HG03066 (cell line): ENCODE results near the gene IFNA10.
"Not testable (repeated sequence)": the region's sequence is repeated elsewhere in the genome, so short reads cannot be mapped to it uniquely, and the experiment has no call there.

Source experiments
- ATAC-seq: cut with Tn5 transposase; IDR thresholded peaks from one replicate; pipeline ENCODE4 v1.9.1; 2021; ENCODE audit warnings: low read depth; ENCODE audit not compliant: unreplicated experiment

IFNA10 gene

DNA sequence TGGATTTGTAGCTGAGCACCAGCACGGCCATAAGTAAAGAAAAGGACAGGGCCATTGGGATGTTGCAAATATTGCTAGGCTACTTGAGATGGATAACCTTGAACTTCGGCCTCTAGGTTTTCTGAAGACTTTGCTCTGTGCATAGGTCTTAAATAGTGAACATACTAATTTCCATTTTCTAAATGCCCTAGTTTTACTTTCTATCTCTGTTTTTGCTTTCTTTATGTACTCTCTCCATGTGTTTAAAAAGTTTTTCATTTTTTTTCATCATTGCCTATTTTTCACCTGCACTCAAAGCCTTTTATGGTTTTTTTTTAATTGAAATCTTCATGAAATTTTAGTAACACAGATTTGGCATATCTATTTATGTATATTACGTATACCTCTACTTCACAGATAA, at the start of gene IFNA10:
TSS of gene IFNA10 (minus strand) at position 101 of the 400 bp plus-strand sequence. CDS start at position 55, 46 bp downstream.
- not testable (repeated sequence) for ATAC-seq

DNA sequence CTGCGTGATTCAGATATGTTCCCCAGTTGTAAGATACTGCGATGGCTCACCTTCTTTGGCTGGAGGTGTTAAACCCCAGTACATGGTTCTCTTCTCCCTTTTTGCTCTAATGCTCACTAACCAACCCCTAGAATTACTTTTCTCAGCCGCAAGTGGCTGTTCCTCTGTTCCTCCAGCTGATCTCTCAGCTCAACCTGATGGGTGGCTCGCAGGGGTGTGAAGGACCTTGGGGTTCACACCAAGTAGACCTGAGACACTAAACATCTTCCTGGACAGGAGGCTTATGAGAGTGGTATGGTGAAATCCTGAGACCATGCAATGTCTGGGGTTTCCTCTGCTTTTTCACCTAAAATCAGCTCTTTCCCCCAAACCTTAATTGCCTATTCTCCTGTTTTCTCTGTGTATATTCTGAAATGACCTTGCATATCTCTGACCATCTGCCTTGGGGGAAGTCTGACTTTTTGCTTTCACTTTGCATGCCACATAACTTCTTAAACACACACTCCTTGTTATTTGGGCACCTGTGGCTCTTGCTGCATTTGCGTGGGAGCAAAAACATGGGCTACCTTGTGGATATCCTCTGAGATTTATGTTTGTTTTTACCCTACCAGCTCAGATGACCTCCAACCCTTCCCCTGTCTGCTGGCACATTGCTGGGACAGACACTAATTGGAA, 48.7 kb upstream of the IFNA10 start:
- ATAC-seq: no peak

DNA sequence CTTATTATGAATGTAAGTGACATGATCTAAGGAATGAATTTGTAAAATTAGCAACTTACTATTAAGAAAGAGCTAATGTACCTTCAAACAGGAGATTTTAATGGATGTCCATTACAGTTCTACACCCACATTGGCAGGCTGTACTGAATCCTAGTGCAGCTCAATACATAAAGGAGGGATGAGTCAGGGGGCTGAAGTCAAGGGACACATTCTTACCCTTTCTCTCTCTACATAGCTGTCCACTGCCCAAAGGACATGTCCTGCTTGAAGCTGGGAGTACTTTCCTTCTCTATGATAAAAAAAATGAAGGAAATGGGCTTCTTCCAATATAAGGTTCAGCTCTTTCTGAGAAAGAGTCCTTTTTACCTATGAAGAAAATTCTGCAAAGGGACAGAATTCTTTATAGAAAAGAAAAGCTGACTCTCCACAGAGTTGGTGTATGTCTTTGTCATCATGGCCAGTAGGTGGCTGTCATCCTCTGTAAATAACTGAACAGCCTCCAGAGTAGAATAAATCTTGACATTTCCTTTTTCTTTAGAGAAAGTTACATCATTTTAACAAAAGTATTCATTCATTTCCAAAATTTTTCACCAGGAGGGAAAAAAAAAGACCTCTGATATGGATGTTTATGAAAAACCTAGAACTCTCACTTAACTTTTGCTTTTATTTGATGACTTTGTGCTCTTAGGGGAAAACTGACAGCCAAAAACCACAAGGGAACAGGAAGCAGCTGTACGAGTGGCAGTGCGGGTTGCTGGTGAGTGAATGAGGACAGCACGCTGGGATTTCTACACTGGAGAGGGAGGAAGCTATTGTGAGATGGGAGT, 46.0 kb upstream of the IFNA10 start:
- peak; percentile 61 for ATAC-seq

DNA sequence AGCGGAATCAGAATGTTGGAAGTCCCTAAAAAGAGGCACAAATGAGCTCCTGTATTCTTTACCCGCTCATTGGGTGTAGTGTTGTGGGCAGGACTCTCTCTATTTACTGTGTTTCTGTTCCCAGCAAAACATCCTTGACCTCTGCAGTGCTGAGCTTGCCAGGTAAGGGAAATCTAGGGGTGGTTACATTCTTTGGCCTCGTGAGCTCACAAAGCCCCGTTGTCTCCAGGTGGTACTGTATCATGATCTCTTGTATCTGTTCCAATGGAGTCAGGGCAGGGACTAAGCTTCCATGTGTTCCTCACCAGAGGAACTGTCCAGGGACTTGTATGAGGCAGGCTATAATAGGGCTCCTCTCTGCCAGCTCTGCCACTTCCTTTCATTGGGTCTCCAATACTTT, 44.7 kb upstream of the IFNA10 start:
- ATAC-seq: no peak

DNA sequence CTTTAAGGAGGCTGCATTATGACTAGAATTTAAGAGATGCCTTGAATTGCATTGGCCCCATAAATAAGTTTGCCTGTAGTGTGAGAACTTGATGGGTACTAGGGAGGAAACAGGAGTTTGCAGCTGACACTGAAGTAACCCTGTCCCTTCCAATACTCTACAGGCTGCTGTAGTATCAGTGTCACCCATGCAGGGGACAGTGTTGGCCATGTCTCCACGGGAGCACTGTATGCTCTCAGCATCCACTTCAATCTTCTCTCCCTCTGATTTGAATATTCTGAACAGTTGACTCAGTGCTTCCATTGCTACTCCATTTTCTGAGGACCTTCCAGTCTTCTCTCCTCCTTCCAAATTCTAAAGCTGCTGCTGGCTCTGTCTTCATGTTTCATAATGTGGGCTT, 44.2 kb upstream of the IFNA10 start:
- no peak for ATAC-seq

DNA sequence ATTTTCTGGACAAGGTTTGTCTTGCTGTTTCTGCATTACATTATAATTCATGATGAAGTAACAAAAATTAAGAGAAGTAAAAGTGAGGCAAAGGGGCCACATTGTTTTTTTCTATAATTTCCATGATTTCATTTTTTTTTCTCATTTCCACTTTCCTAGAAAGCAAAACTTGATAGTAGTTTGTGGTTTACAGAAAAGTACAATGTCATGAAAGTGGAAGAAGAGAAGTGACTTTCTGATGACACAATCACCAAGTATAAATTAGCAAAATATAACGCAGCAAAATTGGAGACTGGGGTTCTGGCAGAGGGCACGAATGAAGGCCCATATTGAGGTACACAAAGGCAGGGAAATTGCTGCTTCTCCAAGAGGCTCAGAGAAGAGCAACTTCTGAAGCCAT, 37.9 kb upstream of the IFNA10 start:
- ATAC-seq: no peak

DNA sequence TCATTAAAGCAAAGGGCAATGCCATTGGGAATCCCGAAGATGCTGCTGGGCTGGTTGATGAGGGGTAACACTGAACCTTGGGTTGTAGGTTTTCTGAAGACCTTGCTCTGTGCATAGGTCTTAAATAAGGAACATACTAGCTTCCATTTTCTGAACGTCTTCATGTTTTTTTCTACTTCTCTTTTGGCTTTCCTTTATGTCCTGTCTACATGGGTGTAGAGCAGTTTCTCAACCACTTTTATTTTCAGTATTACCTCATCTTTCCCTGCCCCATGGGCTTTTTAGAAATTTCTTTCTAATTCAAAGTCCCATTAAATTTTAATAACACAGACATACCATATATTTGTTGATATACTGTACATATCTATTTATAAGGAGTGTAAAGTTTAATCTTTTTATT, 33.0 kb upstream of the IFNA10 start, which contains the start of gene IFNA14:
TSS of gene IFNA14 (minus strand) at position 95 of the 400 bp plus-strand sequence. CDS start at position 25, 70 bp downstream.
- no peak for ATAC-seq

DNA sequence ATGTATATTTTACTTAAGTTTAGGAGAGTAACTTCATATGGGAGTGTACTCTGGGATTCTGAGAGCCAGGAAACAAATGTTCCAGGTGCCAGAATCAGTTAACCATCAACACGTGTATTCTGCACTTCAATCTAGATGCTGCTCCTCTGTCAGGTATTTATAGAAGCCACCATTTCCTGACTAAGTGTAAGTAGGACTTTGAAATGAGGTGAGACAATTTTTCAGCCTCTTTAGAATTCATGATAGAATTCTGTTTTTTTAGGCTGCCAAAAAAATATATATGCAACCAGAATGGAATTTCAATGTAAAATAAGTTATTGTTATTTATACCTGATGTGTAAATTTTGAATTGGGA, 29.4 kb upstream of the IFNA10 start:
- not testable (repeated sequence) for ATAC-seq

DNA sequence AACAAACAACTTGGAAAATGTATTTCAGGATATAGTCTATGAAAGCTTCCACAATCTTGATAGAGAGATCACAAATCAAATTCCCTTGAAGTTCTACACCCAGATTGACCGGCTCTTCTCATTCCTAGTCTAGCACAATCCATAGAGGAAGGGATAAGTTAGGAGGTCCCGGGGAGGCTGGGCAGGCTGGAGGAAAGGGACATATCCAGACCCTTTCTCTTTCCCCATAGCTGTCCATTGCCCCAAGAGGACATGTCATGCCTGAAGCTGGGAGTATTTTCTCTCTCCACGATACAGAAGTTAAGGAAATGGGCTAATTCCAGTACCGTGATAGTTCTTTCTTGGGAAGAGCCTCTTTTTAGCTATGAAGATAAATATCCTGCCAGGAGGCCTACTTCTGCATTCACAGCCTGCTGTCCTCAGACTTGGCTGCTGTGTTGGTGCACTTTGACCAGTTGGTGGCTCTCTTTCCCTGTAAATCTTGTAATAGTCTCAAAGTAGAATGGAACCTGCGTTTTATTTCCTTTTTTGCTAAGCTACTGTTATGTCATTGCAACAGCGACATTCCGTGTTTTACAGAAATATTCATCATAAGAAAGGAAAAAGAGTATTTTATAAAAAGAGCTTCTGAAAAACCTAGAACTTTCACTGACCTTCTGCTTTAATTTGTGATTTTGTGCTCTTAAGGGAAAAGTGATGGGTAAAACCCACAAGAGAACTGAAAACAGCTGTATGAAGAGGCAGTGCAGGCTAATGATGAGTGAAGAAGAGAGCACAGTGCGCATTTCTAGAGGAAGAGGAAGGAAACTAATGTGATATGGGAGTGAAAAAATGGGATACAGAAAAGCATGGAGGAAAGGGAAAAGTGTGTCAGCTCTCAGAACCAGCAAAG, 28.8 kb upstream of the IFNA10 start:
- ATAC-seq: peak; percentile 68

DNA sequence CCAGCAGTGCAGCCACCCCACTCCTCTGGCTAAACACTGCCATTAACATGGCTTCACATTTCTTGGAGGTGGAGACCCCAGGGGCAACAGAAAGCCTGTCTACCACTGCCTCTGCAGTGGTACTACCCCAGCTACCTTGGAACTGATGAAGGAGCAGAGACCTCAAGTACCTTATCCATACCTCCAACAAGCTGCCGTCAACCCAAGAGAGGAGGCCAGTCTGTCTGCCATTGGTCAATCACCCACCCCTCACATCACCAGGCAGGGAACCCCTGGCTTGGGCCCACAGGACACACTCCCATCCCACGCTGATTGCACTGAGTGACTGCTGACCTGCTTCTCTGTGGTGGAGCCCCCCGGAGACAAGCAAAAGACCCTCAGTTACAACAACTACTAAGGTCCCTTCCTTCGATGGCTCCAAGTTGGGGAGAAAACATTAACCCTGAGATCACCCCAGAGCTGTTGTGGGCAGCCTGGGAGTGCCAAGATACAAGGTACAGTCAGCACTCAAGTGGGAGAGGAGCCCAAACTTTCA, 27.3 kb upstream of the IFNA10 start:
- ATAC-seq: no peak

DNA sequence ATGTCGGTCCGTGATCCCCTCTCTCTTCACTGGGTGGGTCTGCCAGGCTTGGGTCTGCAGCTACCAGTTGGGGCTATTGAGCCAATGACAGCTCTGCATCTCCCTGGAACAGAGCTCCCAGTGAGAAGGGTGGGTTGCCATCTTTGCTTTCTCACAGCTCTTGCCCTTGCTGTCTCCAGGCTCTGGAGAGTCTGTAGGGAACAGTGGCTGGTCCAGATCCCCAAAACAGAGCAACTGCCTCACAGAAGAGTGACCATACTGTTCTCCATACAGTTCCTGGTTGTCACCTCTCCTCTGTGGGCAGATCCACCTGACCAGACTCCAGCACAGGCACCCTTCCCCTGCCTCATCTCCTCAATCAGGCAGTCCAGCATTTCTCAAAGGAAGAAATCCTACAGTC, 26.3 kb upstream of the IFNA10 start:
- no peak for ATAC-seq

DNA sequence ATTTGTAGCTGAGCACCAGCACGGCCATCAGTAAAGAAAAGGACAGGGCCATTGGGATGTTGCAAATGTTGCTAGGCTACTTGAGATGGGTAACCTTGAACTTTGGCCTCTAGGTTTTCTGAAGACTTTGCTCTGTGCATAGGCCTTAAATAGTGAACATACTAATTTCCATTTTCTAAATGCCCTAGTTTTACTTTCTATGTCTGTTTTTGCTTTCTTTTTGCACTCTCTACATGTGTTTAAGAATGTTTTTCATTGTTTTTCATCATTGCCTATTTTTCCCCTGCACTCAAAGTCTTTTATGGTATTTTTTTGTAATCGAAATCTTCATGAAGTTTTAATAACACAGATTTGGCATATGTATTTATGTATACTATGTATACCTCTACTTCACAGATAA, 21.2 kb upstream of the IFNA10 start, which contains the start of gene IFNA17:
TSS of gene IFNA17 (minus strand) at position 101 of the 400 bp plus-strand sequence. CDS start at position 52, 49 bp downstream.
- ATAC-seq: no peak

DNA sequence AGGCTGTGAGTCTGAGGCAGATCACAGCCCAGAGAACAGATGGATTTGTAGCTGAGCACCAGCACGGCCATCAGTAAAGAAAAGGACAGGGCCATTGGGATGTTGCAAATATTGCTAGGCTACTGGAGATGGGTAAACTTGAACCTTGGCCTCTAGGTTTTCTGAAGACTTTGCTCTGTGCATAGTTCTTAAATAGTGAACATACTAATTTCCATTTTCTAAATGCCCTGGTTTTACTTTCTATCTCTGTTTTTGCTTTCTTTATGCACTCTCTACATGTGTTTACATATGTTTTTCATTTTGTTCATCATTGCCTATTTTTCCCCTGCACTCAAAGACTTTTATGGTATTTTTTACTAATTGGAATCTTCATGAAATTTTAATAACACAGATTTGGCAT, 10.3 kb upstream of the IFNA10 start, which contains the start of gene IFNA16:
TSS of gene IFNA16 (minus strand) at position 101 of the 400 bp plus-strand sequence. CDS start at position 95, 6 bp downstream.
- not testable (repeated sequence) for ATAC-seq

DNA sequence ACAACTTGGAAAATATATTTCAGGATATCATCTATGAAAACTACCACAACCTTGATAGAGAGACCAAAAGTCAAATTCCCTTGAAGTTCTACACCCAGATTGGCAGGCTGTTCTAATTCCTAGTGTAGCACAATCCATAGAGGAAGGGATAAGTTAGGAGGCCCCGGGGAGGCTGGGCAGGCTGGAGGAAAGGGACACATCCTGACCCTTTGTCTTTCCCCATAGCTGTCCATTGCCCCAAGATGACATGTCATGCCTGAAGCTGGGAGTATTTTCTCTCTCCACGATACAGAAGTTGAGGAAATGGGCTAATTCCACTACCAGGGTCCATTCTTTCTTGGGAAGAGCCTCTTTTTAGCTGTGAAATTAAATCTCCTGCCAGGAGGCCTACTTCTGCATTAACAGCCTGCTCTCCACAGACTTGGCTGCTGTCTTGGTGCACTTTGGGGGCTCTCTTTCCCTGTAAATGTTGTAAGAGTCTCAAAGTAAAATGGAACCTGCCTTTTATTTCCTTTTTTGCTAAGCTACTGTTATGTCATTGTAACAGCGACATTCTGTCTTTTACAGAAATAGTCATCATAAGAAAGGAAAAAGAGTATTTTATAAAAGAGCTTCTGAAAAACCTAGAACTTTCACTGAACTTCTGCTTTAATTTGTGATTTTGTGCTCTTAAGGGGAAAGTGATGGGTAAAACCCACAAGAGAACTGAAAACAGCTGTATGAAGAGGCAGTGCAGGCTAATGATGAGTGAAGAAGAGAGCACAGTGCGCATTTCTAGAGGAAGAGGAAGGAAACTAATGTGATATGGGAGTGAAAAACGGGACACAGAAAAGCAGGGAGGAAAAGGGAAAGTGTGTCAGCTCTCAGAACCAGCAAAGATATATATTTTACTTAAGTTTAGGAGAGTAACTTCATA, 6.7 kb upstream of the IFNA10 start:
- ATAC-seq: peak; percentile 57

DNA sequence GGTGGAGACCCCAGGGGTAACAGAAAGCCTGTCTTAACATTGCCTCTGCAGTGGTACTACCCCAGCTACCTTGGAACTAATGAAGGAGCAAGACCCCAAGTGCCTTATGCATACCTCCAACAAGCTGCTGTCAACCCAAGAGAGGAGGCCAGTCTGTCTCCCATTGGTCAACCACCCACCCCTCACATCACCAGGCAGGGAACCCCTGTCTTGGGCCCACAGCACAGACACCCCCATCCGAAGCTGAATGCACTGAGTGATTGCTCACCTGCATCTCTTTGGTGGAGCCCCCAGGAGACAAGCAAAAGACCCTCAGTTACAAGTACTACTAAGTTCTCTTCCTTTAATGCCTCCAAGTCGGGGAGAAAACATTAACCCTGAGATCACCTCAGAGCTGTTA, 5.2 kb upstream of the IFNA10 start:
- not testable (repeated sequence) for ATAC-seq

DNA sequence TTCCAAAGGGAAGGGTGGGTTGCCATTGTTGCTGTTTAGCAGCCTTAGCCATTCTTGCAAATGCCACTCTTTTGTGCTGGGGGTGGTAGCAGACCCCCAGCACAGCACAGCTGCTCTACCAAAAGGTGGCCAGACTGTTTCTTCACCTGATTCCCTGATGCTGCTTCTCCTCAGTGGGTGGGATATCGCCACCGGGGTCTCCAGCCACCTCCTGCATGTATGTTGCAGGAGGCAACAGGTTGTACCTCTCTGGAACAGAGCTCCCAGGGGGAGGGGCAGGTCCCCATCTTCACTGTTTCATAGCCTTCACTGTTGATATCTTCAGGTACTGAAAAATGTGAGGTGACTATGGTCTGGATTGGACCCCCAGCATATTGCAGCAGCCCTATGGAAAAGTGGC, 3.8 kb upstream of the IFNA10 start:
- ATAC-seq: not testable (repeated sequence)

DNA sequence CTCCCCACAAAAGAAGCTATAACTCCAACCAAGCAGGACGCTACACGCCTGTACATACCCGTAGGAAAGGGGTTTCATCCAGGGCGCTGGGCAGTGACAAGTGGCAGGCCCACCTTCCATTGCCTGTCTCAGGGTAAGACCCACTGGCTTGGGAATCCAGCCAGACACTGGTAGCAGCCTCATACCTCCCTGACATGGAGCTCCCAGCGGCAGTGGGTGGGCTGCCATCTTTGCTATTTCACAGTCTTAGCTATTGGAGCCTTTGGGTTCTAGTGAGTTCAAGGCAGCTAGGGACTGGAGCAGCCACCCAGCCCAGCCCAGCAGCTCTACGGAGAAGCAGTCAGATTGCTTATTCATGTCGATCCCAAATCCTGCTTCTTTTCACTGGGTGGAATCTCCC, 3.4 kb upstream of the IFNA10 start:
- no peak for ATAC-seq

DNA sequence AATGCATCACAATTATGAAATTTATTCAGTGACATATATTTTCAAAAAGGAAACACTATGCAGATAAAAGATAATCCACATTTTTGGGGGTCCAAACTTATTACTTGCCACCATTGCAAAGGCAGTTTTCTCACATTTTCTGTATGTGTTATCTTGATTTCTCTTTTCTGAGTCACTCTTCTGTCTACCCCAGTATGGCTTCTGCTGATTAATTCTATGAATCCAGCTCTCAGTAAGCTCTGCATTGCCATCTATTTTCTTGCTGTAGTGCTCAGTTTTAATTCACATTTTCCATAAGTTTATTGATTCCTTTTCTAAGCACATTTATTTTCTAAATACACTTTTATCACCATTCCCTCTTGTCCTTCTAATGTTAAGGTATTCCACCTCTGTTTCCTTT, 1.7 kb downstream of the IFNA10 start:
- ATAC-seq: no peak

DNA sequence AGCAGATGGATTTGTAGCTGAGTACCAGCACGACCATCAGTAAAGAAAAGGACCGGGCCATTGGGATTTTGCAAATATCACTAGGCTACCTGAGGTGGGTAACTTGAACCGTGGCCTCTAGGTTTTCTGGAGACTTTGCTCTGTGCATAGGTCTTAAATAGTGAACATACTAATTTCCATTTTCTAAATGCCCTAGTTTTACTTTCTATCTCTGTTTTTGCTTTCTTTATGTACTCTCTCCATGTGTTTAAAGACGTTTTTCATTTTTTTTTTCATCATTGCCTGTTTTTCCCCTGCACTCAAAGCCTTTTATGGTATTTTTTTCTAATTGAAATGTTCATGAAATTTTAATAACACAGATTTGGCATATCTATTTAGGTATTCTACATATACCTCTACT, 4.8 kb downstream of the IFNA10 start, which contains the start of gene IFNA7:
TSS of gene IFNA7 (minus strand) at position 101 of the 400 bp plus-strand sequence. CDS start at position 61, 40 bp downstream.
- ATAC-seq: not testable (repeated sequence)
